ENCODE results near the gene SGK1.

SGK1 gene

GRCh38 chr6:134173936-134174671 lies 143.8 kb downstream of the SGK1 start:
- Histone ChIP-seq H3K36me3 (peaks cover 27 to 41% (median 33%) of the 10 kb centered on the region in 3 donors), H3K4me3 (peak overlapping the region; percentile 80 to 90), H3K27me3 (no peaks in the 10 kb centered on the region), H3K4me1 (peaks cover 0 to 32% (median 20%) of the 10 kb centered on the region in 4 donors), H3K27ac (peak overlapping the region; percentile 96 to 99), H3K9me3 (no peaks in the 10 kb centered on the region)
- TF ChIP-seq CTCF (IDR thresholded peaks at IDR 0.05): peak; percentile 79 to 84
- peak; percentile 87 to 88 for DNase-seq
- intact Hi-C loops (cut with DNase I; ENCODE audit: low total_unique reads): loop anchor here (1.0 to 10.0 kb wide), 3 partner anchors 201 to 648 kb away; no protein-coding TSS in a partner anchor

- no peak overlapping the region for H3K27ac ChIP-seq
Observed at GRCh38 chr6:134173366-134173725, 144.6 kb downstream of the SGK1 start.

GRCh38 chr6:134172706-134173365 lies 145.1 kb downstream of the SGK1 start:
- H3K4me3 ChIP-seq: peak overlapping the region; percentile 80 to 90

More at GRCh38 chr6:134173366-134173725, 144.6 kb downstream of the SGK1 start:
- intact Hi-C loops (cut with DNase I; ENCODE audit: low total_unique reads): loop anchor here (5.0 to 10.0 kb wide), 2 partner anchors 201 to 649 kb away; no protein-coding TSS in a partner anchor
- peaks cover 27 to 48% (median 34%) of the 10 kb centered on the region in 3 donors for H3K36me3 ChIP-seq
- DNase-seq: no peak
- no peak for TF ChIP-seq CTCF (IDR thresholded peaks at IDR 0.05)
- peaks cover 0 to 28% (median 17%) of the 10 kb centered on the region in 4 donors for H3K4me1 ChIP-seq
- no peaks in the 10 kb centered on the region for H3K27me3 ChIP-seq
- peak overlapping the region; percentile 80 to 90 for H3K4me3 ChIP-seq
- H3K9me3 ChIP-seq: no peaks in the 10 kb centered on the region

GRCh38 chr6:134172020-134172705 lies 145.7 kb downstream of the SGK1 start:
- Histone ChIP-seq H3K9me3 (no peaks in the 10 kb centered on the region), H3K4me1 (peaks cover 0 to 16% (median 10%) of the 10 kb centered on the region in 4 donors), H3K36me3 (peaks cover 27 to 57% (median 38%) of the 10 kb centered on the region in 3 donors), H3K27me3 (no peaks in the 10 kb centered on the region), H3K27ac (no peak overlapping the region), H3K4me3 (peak overlapping the region in 1 of 2 donors; percentile 80)
- intact Hi-C loops (cut with DNase I; ENCODE audit: low total_unique reads): loop anchor here (5.0 to 10.0 kb wide), 2 partner anchors 203 to 650 kb away; no protein-coding TSS in a partner anchor
- DNase-seq: no peak
- no peak for TF ChIP-seq CTCF (IDR thresholded peaks at IDR 0.05)

More at GRCh38 chr6:134172706-134173365, 145.1 kb downstream of the SGK1 start:
- no peak for DNase-seq
- no peak for TF ChIP-seq CTCF (IDR thresholded peaks at IDR 0.05)
- H3K9me3 ChIP-seq: no peaks in the 10 kb centered on the region
- peaks cover 27 to 53% (median 38%) of the 10 kb centered on the region in 3 donors for H3K36me3 ChIP-seq
- H3K27ac ChIP-seq: no peak overlapping the region
- intact Hi-C loops (cut with DNase I; ENCODE audit: low total_unique reads): loop anchor here (5.0 to 10.0 kb wide), 2 partner anchors 202 to 649 kb away; no protein-coding TSS in a partner anchor
- H3K4me1 ChIP-seq: peaks cover 0 to 22% (median 13%) of the 10 kb centered on the region in 4 donors
- H3K27me3 ChIP-seq: no peaks in the 10 kb centered on the region

GRCh38 chr6:134171517-134171916 lies 146.4 kb downstream of the SGK1 start:
- no peak overlapping the region for H3K27ac ChIP-seq
- no peak for TF ChIP-seq CTCF (IDR thresholded peaks at IDR 0.05)
- no peaks in the 10 kb centered on the region for H3K9me3 ChIP-seq
- no peak for DNase-seq
- peaks cover 0 to 9% (median 8%) of the 10 kb centered on the region in 4 donors for H3K4me1 ChIP-seq
- peaks cover 27 to 57% (median 38%) of the 10 kb centered on the region in 3 donors for H3K36me3 ChIP-seq
- intact Hi-C loops (cut with DNase I; ENCODE audit: low total_unique reads): loop anchor here (5.0 to 10.0 kb wide), 2 partner anchors 203 to 651 kb away; no protein-coding TSS in a partner anchor
- no peaks in the 10 kb centered on the region for H3K27me3 ChIP-seq
- peak overlapping the region in 1 of 2 donors; percentile 80 for H3K4me3 ChIP-seq
